Nephron (organoid): ENCODE data around the gene PRXL2C.
"Not testable (repeated sequence)": the region's sequence is repeated elsewhere in the genome, so short reads cannot be mapped to it uniquely, and the experiment has no call there.

Source experiments
- H3K27ac Mint-ChIP-seq, 3 experiments: 2 replicates each; pipeline ENCODE4 v1.8.0; 2020; ENCODE audit warnings: mixed read lengths in 3 of 3, mild to moderate bottlenecking in 2 of 3, moderate library complexity in 1 of 3
- H3K27me3 Mint-ChIP-seq: 2 replicates; pipeline ENCODE4 v1.8.0; 2021; ENCODE audit warnings: low read depth, mild to moderate bottlenecking, moderate library complexity, mixed read lengths
- H3K36me3 Mint-ChIP-seq: 2 replicates; pipeline ENCODE4 v1.8.0; 2020; ENCODE audit warnings: low read depth, mixed read lengths
- H3K4me1 Mint-ChIP-seq: 2 replicates; pipeline ENCODE4 v1.8.0; 2020; ENCODE audit warnings: mixed read lengths
- H3K4me3 Mint-ChIP-seq, 3 experiments: 2 replicates each; pipeline ENCODE4 v1.8.0; 2020; ENCODE audit warnings: mild to moderate bottlenecking in 3 of 3, mixed read lengths in 3 of 3, moderate library complexity in 2 of 3
- H3K9me3 Mint-ChIP-seq: 2 replicates; pipeline ENCODE4 v1.8.0; 2020; ENCODE audit warnings: mixed read lengths
- TF ChIP-seq, protein P1 (sequence below), 3 experiments: fragments of 200-600 bp; sonication (generic); IDR thresholded peaks; one replicate each; pipeline ENCODE4 v1.5.0; 2021; ENCODE audit warnings: antibody characterized with exemption in 3 of 3; ENCODE audit not compliant: unreplicated experiment in 3 of 3

Gene PRXL2C

DNA sequence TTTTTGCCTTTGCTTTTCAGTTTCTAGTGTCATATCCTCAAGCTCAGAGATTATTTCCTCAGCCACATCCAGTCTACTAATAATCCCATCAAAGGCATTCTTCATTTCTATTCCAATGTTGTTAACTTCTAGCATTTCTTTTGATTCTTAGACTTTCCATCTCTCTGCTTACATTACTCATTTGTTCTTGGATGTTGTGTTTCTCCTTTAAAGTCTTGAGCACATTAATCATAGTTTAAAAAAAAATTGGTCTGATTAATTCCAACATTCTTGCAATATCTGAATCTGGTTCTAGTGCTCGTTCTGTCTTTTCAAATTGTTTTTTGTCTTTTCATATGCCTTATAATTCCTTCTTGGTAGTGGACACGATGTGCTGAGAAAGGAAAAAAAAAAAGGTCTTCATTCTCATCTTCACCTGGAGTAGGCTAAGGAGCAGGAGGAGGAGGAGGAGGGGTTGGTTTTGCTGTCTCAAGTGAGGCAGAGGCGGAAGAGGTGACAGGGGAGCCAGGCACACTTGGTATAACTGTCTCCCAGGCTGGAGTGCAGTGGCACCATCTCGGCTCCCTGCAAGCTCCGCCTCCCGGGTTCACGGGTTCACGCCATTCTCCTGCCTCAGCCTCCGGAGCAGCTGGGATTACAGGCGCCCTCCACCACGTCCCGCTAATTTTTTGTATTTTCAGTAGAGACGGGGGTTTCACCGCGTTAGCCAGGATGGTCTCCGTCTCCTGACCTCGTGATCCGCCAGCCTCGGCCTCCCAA is 16.3 kb downstream of the PRXL2C start:
- H3K27me3 Mint-ChIP-seq, result no peaks in the 10 kb centered on the region
- H3K27ac Mint-ChIP-seq, result no peak overlapping the region
- no peak overlapping the region for H3K4me3 Mint-ChIP-seq
- no peaks in the 10 kb centered on the region for H3K9me3 Mint-ChIP-seq
- peaks cover 4% of the 10 kb centered on the region for H3K36me3 Mint-ChIP-seq
- TF ChIP-seq, protein P1, sequence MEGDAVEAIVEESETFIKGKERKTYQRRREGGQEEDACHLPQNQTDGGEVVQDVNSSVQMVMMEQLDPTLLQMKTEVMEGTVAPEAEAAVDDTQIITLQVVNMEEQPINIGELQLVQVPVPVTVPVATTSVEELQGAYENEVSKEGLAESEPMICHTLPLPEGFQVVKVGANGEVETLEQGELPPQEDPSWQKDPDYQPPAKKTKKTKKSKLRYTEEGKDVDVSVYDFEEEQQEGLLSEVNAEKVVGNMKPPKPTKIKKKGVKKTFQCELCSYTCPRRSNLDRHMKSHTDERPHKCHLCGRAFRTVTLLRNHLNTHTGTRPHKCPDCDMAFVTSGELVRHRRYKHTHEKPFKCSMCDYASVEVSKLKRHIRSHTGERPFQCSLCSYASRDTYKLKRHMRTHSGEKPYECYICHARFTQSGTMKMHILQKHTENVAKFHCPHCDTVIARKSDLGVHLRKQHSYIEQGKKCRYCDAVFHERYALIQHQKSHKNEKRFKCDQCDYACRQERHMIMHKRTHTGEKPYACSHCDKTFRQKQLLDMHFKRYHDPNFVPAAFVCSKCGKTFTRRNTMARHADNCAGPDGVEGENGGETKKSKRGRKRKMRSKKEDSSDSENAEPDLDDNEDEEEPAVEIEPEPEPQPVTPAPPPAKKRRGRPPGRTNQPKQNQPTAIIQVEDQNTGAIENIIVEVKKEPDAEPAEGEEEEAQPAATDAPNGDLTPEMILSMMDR (IDR thresholded peaks at IDR 0.05; ENCODE audit: unreplicated experiment in 3 of 3), result no peak
- H3K4me1 Mint-ChIP-seq, result no peaks in the 10 kb centered on the region

- Mint-ChIP-seq H3K27me3 (no peaks in the 10 kb centered on the region), H3K4me3 (no peak overlapping the region), H3K9me3 (no peaks in the 10 kb centered on the region), H3K4me1 (no peaks in the 10 kb centered on the region), H3K27ac (no peak overlapping the region), H3K36me3 (no peaks in the 10 kb centered on the region)
- TF ChIP-seq, protein P1 (IDR thresholded peaks at IDR 0.05; ENCODE audit: unreplicated experiment in 3 of 3), result no peak
Measured at GRCh38 chr9:96636368-96636767, 18.7 kb downstream of the PRXL2C start.

- H3K4me1 Mint-ChIP-seq, H3K4me3 Mint-ChIP-seq, H3K27ac Mint-ChIP-seq, H3K9me3 Mint-ChIP-seq, H3K27me3 Mint-ChIP-seq, H3K36me3 Mint-ChIP-seq: not testable (repeated sequence)
Measured at GRCh38 chr9:96633579-96633978, 21.5 kb downstream of the PRXL2C start.

DNA sequence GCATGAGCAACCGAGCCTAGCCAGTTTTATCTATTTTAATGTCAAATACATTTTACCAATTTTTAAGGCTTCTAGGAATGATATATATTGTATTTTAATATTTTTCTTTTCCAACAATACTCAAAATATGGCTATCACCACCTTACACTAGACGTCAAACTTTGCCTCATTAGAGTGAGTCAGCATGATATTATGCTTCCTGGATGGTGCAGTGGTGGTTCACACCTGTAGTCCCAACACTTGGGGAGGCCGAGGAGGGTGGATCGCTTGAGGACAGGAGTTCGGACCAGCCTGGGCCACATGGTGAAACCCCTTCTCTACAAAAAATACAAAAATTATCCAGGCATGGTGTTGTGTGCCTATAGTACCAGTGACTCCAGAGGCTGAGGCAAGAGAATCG is 28.2 kb downstream of the PRXL2C start:
- H3K9me3 Mint-ChIP-seq, result no peaks in the 10 kb centered on the region
- TF ChIP-seq, protein P1 (IDR thresholded peaks at IDR 0.05; ENCODE audit: unreplicated experiment in 3 of 3), result no peak
- no peaks in the 10 kb centered on the region for H3K36me3 Mint-ChIP-seq
- peaks cover 16% of the 10 kb centered on the region for H3K27me3 Mint-ChIP-seq
- H3K4me1 Mint-ChIP-seq, result no peaks in the 10 kb centered on the region
- H3K4me3 Mint-ChIP-seq, result no peak overlapping the region
- no peak overlapping the region for H3K27ac Mint-ChIP-seq

- H3K36me3 Mint-ChIP-seq, result no peaks in the 10 kb centered on the region
- TF ChIP-seq, protein P1 (IDR thresholded peaks at IDR 0.05; ENCODE audit: unreplicated experiment in 3 of 3), result no peak
- H3K27ac Mint-ChIP-seq, result peak overlapping the region in 1 of 3 experiments; percentile 15
- H3K9me3 Mint-ChIP-seq, result no peaks in the 10 kb centered on the region
- H3K4me1 Mint-ChIP-seq, result peaks cover 32% of the 10 kb centered on the region
- H3K4me3 Mint-ChIP-seq, result peak overlapping the region; percentile 6 to 64 (median 26)
- peaks cover 10% of the 10 kb centered on the region for H3K27me3 Mint-ChIP-seq
Measured at GRCh38 chr9:96621618-96622017, 33.5 kb downstream of the PRXL2C start.

DNA sequence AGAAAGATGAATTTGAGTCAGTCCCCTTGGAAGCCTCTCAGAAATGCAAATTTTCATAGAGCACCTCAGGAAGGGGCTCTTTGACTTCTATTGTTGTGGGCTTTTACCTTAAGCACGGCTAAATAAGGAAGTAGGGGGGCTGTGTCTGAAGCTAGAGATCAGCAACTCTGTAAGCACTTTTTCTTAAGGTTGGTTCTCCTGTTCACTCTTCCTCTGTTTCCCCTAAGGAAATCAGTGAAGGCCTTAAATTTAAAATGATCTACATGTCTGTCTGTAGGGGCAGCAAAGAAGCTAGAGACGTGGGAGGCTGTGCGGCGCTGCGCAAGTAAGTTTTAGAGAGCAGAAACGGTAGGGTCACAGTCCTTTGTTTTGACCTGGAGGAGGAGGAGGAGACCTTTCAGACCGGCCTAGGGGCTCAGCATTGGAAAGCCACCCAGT is 34.3 kb downstream of the PRXL2C start:
- TF ChIP-seq, protein P1 (IDR thresholded peaks at IDR 0.05; ENCODE audit: unreplicated experiment in 3 of 3), result no peak
- Mint-ChIP-seq H3K9me3 (no peaks in the 10 kb centered on the region), H3K27me3 (peaks cover 10% of the 10 kb centered on the region), H3K4me3 (peak overlapping the region; percentile 85 to 93 (median 92)), H3K4me1 (peaks cover 32% of the 10 kb centered on the region), H3K27ac (peak overlapping the region in 2 of 3 experiments; percentile 0 to 82), H3K36me3 (no peaks in the 10 kb centered on the region)
